Loucy (cell line): Measurements from ENCODE around the gene PHF5A.

ENCODE experiments used
- EZH2phosphoT487 ChIP-seq: fragments of 200-600 bp; IDR thresholded peaks from 2 replicates; pipeline ENCODE4 v1.6.1; 2018; ENCODE audit warnings: antibody characterized with exemption, mild to moderate bottlenecking, moderate library complexity, borderline replicate concordance
- TF ChIP-seq, protein P1 (sequence below): fragments of 200-600 bp; sonication (generic); conservative IDR thresholded peaks from 2 replicates; pipeline ENCODE4 v1.5.1; 2014; ENCODE audit warnings: mild to moderate bottlenecking, antibody characterized with exemption, low read length

GRCh38 chr22:41512421-41513194, 44.1 kb upstream of the PHF5A start:
- TF ChIP-seq, protein P1, sequence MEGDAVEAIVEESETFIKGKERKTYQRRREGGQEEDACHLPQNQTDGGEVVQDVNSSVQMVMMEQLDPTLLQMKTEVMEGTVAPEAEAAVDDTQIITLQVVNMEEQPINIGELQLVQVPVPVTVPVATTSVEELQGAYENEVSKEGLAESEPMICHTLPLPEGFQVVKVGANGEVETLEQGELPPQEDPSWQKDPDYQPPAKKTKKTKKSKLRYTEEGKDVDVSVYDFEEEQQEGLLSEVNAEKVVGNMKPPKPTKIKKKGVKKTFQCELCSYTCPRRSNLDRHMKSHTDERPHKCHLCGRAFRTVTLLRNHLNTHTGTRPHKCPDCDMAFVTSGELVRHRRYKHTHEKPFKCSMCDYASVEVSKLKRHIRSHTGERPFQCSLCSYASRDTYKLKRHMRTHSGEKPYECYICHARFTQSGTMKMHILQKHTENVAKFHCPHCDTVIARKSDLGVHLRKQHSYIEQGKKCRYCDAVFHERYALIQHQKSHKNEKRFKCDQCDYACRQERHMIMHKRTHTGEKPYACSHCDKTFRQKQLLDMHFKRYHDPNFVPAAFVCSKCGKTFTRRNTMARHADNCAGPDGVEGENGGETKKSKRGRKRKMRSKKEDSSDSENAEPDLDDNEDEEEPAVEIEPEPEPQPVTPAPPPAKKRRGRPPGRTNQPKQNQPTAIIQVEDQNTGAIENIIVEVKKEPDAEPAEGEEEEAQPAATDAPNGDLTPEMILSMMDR = no peak
- no peak for TF ChIP-seq EZH2phosphoT487
